Skeletal muscle tissue (tissue), 4 donors: ENCODE data around the gene VEGFA. TPM values are rescaled to one million over a fixed set of nuclear protein-coding genes. Genes with fewer than 3 reads are reported as not detected.
A peak's percentile ranks its signal among the peaks of the same experiment; 100 is the strongest.

Source experiments
- H3K27ac ChIP-seq: one replicate; pipeline ENCODE4 v1.7.0; 2013; ENCODE audit warnings: mild to moderate bottlenecking, low read depth, low read length, inconsistent platforms
- H3K27me3 ChIP-seq, 3 donors: one replicate each; pipeline ENCODE4 v1.7.0; 2013; ENCODE audit warnings: low read length in 3 of 3; ENCODE audit not compliant: control insufficient read depth in 3 of 3, insufficient read depth in 3 of 3
- H3K36me3 ChIP-seq, 3 donors: one replicate each; pipeline ENCODE4 v1.7.0; 2013; ENCODE audit warnings: low read length in 3 of 3; ENCODE audit not compliant: control insufficient read depth in 3 of 3, insufficient read depth in 3 of 3
- H3K4me1 ChIP-seq, 3 donors: one replicate each; pipeline ENCODE4 v1.7.0; 2013; ENCODE audit warnings: low read length in 3 of 3, mild to moderate bottlenecking in 3 of 3; ENCODE audit not compliant: control insufficient read depth in 3 of 3, insufficient read depth in 3 of 3
- H3K4me3 ChIP-seq, 3 donors: one replicate each; pipeline ENCODE4 v1.7.0; 2013; ENCODE audit warnings: low read length in 3 of 3
- H3K9ac ChIP-seq, 3 donors: one replicate each; pipeline ENCODE4 v1.7.0; 2013; ENCODE audit warnings: low read length in 3 of 3, mild to moderate bottlenecking in 3 of 3, moderate library complexity in 2 of 3, low read depth in 1 of 3
- H3K9me3 ChIP-seq, 3 donors: one replicate each; pipeline ENCODE4 v1.7.0; 2013; ENCODE audit warnings: low read length in 3 of 3; ENCODE audit not compliant: control insufficient read depth in 3 of 3
- total RNA-seq: library from RNA; depleted of rRNA; stranded (reverse); fragments of >200 nt; gene quantifications from one replicate; pipeline ENCODE4 v1.2.3, GENCODE V29; 2014
- donor health status: Osteomylitis.

The VEGFA gene
- total RNA-seq, 1 donor from 2014 or later, result 36.5 TPM

- Histone ChIP-seq H3K4me1 (peaks cover under 1 to 23% (median 22%) of the 10 kb centered on the region in 3 donors), H3K36me3 (peaks cover 46 to 53% (median 51%) of the 10 kb centered on the region in 3 donors), H3K27me3 (no peaks in the 10 kb centered on the region), H3K9me3 (no peaks in the 10 kb centered on the region), H3K27ac (no peak overlapping the region), H3K9ac (peak overlapping the region in 1 of 3 donors; percentile 3), H3K4me3 (no peak overlapping the region)
Observed at GRCh38 chr6:43785220-43785752, 15.3 kb downstream of the VEGFA start.

GRCh38 chr6:43785904-43786303 is 15.9 kb downstream of the VEGFA start:
- peaks cover 42 to 49% (median 44%) of the 10 kb centered on the region in 3 donors for H3K36me3 ChIP-seq
- no peak overlapping the region for H3K4me3 ChIP-seq
- no peaks in the 10 kb centered on the region for H3K9me3 ChIP-seq
- no peak overlapping the region for H3K9ac ChIP-seq
- no peak overlapping the region for H3K27ac ChIP-seq
- H3K27me3 ChIP-seq, result no peaks in the 10 kb centered on the region
- peaks cover 0 to 20% (median 17%) of the 10 kb centered on the region in 3 donors for H3K4me1 ChIP-seq

- H3K36me3 ChIP-seq, result peaks cover 33 to 40% (median 35%) of the 10 kb centered on the region in 3 donors
Observed at GRCh38 chr6:43786664-43787329, 16.8 kb downstream of the VEGFA start.

GRCh38 chr6:43788301-43788700 is 18.3 kb downstream of the VEGFA start:
- H3K4me1 ChIP-seq, result peaks cover 0 to 6% (median 2%) of the 10 kb centered on the region in 3 donors
- H3K27ac ChIP-seq, result no peak overlapping the region
- no peak overlapping the region for H3K9ac ChIP-seq
- peaks cover 19 to 25% (median 21%) of the 10 kb centered on the region in 3 donors for H3K36me3 ChIP-seq
- H3K4me3 ChIP-seq, result no peak overlapping the region
- H3K27me3 ChIP-seq, result no peaks in the 10 kb centered on the region
- H3K9me3 ChIP-seq, result no peaks in the 10 kb centered on the region

More at GRCh38 chr6:43786664-43787329, 16.8 kb downstream of the VEGFA start:
- Histone ChIP-seq H3K9ac (no peak overlapping the region), H3K4me1 (peaks cover 0 to 13% (median 10%) of the 10 kb centered on the region in 3 donors), H3K27ac (no peak overlapping the region), H3K27me3 (no peaks in the 10 kb centered on the region), H3K4me3 (no peak overlapping the region), H3K9me3 (no peaks in the 10 kb centered on the region)

GRCh38 chr6:43789447-43789846 is 19.4 kb downstream of the VEGFA start:
- peak overlapping the region; percentile 59 for H3K27ac ChIP-seq
- peaks cover 10 to 13% (median 12%) of the 10 kb centered on the region in 3 donors for H3K36me3 ChIP-seq
- H3K27me3 ChIP-seq, result no peaks in the 10 kb centered on the region
- no peaks in the 10 kb centered on the region for H3K9me3 ChIP-seq
- H3K4me3 ChIP-seq, result no peak overlapping the region
- no peak overlapping the region for H3K9ac ChIP-seq
- H3K4me1 ChIP-seq, result peaks cover 10 to 14% (median 13%) of the 10 kb centered on the region in 3 donors

GRCh38 chr6:43790031-43790430 is 20.0 kb downstream of the VEGFA start:
- Histone ChIP-seq H3K27me3 (no peaks in the 10 kb centered on the region), H3K36me3 (peaks cover 6 to 9% (median 8%) of the 10 kb centered on the region in 3 donors), H3K27ac (peak overlapping the region; percentile 78), H3K4me1 (peaks cover 12 to 20% (median 19%) of the 10 kb centered on the region in 3 donors), H3K9me3 (no peaks in the 10 kb centered on the region), H3K9ac (peak overlapping the region in 1 of 3 donors; percentile 33), H3K4me3 (no peak overlapping the region)

- Histone ChIP-seq H3K9ac (no peak overlapping the region), H3K9me3 (no peaks in the 10 kb centered on the region), H3K27me3 (no peaks in the 10 kb centered on the region), H3K4me1 (peaks cover 14 to 37% (median 35%) of the 10 kb centered on the region in 3 donors), H3K4me3 (no peak overlapping the region), H3K27ac (no peak overlapping the region), H3K36me3 (no peaks in the 10 kb centered on the region)
Observed at GRCh38 chr6:43791745-43792422, 21.9 kb downstream of the VEGFA start.

GRCh38 chr6:43793154-43793874 is 23.3 kb downstream of the VEGFA start:
- peaks cover 18 to 51% (median 50%) of the 10 kb centered on the region in 3 donors for H3K4me1 ChIP-seq
- H3K4me3 ChIP-seq, result no peak overlapping the region
- H3K36me3 ChIP-seq, result no peaks in the 10 kb centered on the region
- H3K9ac ChIP-seq, result peak overlapping the region in 2 of 3 donors; percentile 16 to 55
- no peaks in the 10 kb centered on the region for H3K27me3 ChIP-seq
- no peaks in the 10 kb centered on the region for H3K9me3 ChIP-seq
- H3K27ac ChIP-seq, result peak overlapping the region; percentile 73

GRCh38 chr6:43793875-43794242 is 23.8 kb downstream of the VEGFA start:
- Histone ChIP-seq H3K9me3 (no peaks in the 10 kb centered on the region), H3K27ac (peak overlapping the region; percentile 73), H3K4me3 (peak overlapping the region in 1 of 3 donors; percentile 41), H3K9ac (peak overlapping the region; percentile 16 to 55 (median 30)), H3K4me1 (peaks cover 22 to 57% (median 55%) of the 10 kb centered on the region in 3 donors), H3K27me3 (no peaks in the 10 kb centered on the region), H3K36me3 (no peaks in the 10 kb centered on the region)
